GM21737 (cell line): ENCODE measurements around the gene MTHFD1L.
"Not testable (repeated sequence)": the region's sequence is repeated elsewhere in the genome, so short reads cannot be mapped to it uniquely, and the experiment has no call there.

ENCODE experiments used
- ATAC-seq: cut with Tn5 transposase; IDR thresholded peaks from one replicate; pipeline ENCODE4 v1.9.1; 2021; ENCODE audit warnings: mild to moderate bottlenecking, moderate library complexity; ENCODE audit not compliant: unreplicated experiment

MTHFD1L gene

GRCh38 chr6:151112884-151113283, 247.4 kb downstream of the MTHFD1L start:
- not testable (repeated sequence) for ATAC-seq

- ATAC-seq, result no peak
These were observed 248.1 kb downstream of the MTHFD1L start for GRCh38 chr6:151113641-151114040.

- no peak for ATAC-seq
These were observed 253.1 kb downstream of the MTHFD1L start for GRCh38 chr6:151118461-151119123.

GRCh38 chr6:151119823-151120524, 254.5 kb downstream of the MTHFD1L start:
- ATAC-seq, result no peak

- no peak for ATAC-seq
These were observed 256.4 kb downstream of the MTHFD1L start for GRCh38 chr6:151121900-151122299.

GRCh38 chr6:151123641-151124040, 258.1 kb downstream of the MTHFD1L start:
- ATAC-seq, result not testable (repeated sequence)

- not testable (repeated sequence) for ATAC-seq
These were observed 259.7 kb downstream of the MTHFD1L start for GRCh38 chr6:151125242-151125641.

- ATAC-seq, result not testable (repeated sequence)
These were observed 260.3 kb downstream of the MTHFD1L start for GRCh38 chr6:151125651-151126416.

- not testable (repeated sequence) for ATAC-seq
These were observed 260.9 kb downstream of the MTHFD1L start for GRCh38 chr6:151126417-151126724.

- not testable (repeated sequence) for ATAC-seq
These were observed 261.8 kb downstream of the MTHFD1L start for GRCh38 chr6:151127133-151127798.

- ATAC-seq, result no peak
These were observed 263.4 kb downstream of the MTHFD1L start for GRCh38 chr6:151128763-151129370.

GRCh38 chr6:151130329-151130728, 264.8 kb downstream of the MTHFD1L start:
- no peak for ATAC-seq

GRCh38 chr6:151131324-151132007, 266.0 kb downstream of the MTHFD1L start:
- ATAC-seq, result no peak

GRCh38 chr6:151136141-151136755, 270.7 kb downstream of the MTHFD1L start:
- no peak for ATAC-seq

- ATAC-seq, result no peak
These were observed 272.0 kb downstream of the MTHFD1L start for GRCh38 chr6:151137542-151137941.

GRCh38 chr6:151139524-151139923, 274.0 kb downstream of the MTHFD1L start:
- ATAC-seq, result no peak

- no peak for ATAC-seq
These were observed 275.3 kb downstream of the MTHFD1L start for GRCh38 chr6:151140767-151141166.

- no peak for ATAC-seq
These were observed 276.2 kb downstream of the MTHFD1L start for GRCh38 chr6:151141685-151142084.

GRCh38 chr6:151142676-151143075, 277.2 kb downstream of the MTHFD1L start:
- no peak for ATAC-seq

GRCh38 chr6:151143337-151143736, 277.8 kb downstream of the MTHFD1L start:
- ATAC-seq, result no peak
